ENCODE measurements around the gene FXYD2.

GRCh38 chr11:117851852-117852251 is 27.3 kb upstream of the FXYD2 start:
- TF ChIP-seq CTCF (conservative IDR thresholded peaks at IDR 0.05; ENCODE audit: low read depth, low read length) (no peak), RAD21 (IDR thresholded peaks at IDR 0.05; ENCODE audit: low read length) (no peak), ELK1 (IDR thresholded peaks at IDR 0.05; ENCODE audit: borderline replicate concordance, low read depth, low read length) (no peak)

Measured in IMR-90 (cell line).